Adipose tissue (tissue), 3 donors: ENCODE measurements around the gene RAD1. TPM values are rescaled to one million over a fixed set of nuclear protein-coding genes. Genes with fewer than 3 reads are reported as not detected.

Experiments used
- H3K27ac ChIP-seq: one replicate; pipeline ENCODE4 v1.5.1; 2013; ENCODE audit warnings: low read depth, low read length
- WGBS, 3 donors: extraction: QIAGEN DNeasy Blood & Tissue Kit; methylation state at CpG; one replicate each; pipeline ENCODE4 v1.1.7; 2013; 5-methylcytosine and 5-hydroxymethylcytosine counted together
- polyA plus RNA-seq, 3 donors: library from polyadenylated mRNA; stranded (reverse); fragments of 200-250 nt; gene quantifications; one replicate each; pipeline ENCODE4 v1.2.3, GENCODE V29; 2013
- donor health status: healthy with polysubstance abuse.
- donor health status: Bipolar disorder and iron deficiency.
- donor health status: healthy.

The RAD1 gene
- 10 to 100 TPM in 2 of 3 donors, 1 to 10 TPM in 1; 6.3 to 15.7 (median 12.0) TPM for polyA plus RNA-seq

DNA sequence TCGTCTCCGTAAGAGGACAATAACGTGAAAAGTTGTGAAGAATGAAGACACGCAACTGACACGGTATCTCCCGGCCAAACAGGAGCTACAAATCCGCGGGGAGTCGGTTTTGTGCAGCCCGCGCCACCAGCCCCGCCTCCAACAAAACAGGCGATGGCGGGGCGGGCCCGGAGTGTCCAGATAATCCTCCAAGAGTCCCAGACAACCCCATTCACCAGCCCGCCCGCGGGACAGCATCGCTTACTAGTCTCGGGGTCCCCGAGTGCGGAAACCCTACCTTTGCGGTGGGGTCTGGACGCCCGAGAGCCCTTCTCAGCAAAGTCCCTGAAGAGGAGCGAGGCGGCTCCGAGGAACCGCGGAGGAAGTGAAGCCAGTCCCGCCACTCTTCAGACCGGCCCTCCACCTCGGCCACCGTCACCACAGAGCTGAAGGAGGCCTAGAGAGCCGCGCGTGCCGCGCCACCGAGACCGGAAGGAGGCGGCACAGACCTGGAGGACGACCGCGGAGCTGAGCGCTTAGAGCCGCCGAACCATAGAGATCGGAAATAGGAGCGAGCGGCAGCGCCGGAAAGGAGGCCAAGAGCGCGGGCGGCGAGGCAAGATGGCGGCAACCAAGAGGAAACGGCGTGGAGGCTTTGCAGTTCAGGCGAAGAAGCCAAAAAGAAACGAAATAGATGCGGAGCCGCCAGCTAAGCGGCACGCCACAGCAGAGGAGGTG is at the start of gene RAD1, which contains the start of gene BRIX1:
RAD1 (minus strand) TSS at position 366 of the 717 bp plus-strand sequence. CDS start 612 bp downstream, outside the sequence.
BRIX1 (plus strand) TSS at position 573 of the 717 bp plus-strand sequence; CDS start at position 601, 28 bp downstream.
- H3K27ac ChIP-seq = no peak within 1 kb of the TSS
- WGBS, 3 donors = 0% methylated on average over 67 of the region's 67 CpGs

DNA sequence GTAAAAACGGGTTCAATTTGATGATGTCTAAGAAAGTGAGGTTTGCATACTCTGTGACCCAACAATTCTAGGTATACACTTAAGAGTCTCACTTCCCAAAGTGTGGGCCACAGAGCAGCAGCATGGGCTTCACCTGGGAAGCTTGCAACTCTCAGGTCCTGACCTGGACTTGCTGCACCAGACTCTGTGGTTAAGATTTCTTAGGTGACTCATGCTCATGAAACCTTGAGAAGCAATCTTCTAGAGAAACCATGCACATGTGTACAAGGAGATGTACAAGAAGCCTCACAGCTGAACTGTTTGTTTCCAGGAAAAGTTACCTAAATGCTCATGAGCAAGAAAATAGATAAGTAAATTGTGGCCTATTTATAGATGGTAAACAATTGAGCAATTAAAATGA is 44.0 kb upstream of the RAD1 start:
- no peak overlapping the region for H3K27ac ChIP-seq
- 93 to 98% (median 95%) methylated on average over 1 of the region's 1 CpG for WGBS, 3 donors

- 54 to 58% (median 56%) methylated on average over 5 of the region's 5 CpGs for WGBS, 3 donors
- no peak overlapping the region for H3K27ac ChIP-seq
Measured at GRCh38 chr5:34957857-34958690, 42.8 kb upstream of the RAD1 start.

DNA sequence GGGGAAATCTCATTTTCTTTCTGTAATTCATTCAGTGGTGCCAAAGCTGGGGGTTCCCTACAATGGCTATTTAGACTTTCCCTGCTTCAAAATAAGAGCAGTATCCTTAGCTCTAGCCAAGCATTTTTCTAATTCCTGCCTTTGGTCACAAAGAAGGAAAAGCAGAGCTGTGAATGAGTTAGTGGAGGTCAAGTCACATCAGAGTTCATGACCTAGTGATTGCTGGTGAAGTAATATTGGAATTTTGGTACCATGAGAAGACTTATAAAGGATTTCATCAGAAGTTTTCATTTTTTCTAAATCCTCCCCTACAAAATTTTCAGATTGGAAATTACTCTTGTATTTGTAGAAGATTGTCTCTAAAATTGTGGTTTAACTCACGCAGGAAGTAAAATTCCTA is 42.0 kb upstream of the RAD1 start:
- whole genome bisulfite sequencing, 3 donors = 95 to 100% (median 98%) methylated on average over 1 of the region's 1 CpG
- H3K27ac ChIP-seq = no peak overlapping the region

- 84 to 93% (median 91%) methylated on average over 11 of the region's 11 CpGs for WGBS, 3 donors
- H3K27ac ChIP-seq = no peak overlapping the region
Measured at GRCh38 chr5:34944460-34945047, 29.2 kb upstream of the RAD1 start.

- H3K27ac ChIP-seq = no peak overlapping the region
- 95 to 99% (median 98%) methylated on average over 2 of the region's 2 CpGs for whole genome bisulfite sequencing, 3 donors
Measured at GRCh38 chr5:34944044-34944443, 28.7 kb upstream of the RAD1 start.

DNA sequence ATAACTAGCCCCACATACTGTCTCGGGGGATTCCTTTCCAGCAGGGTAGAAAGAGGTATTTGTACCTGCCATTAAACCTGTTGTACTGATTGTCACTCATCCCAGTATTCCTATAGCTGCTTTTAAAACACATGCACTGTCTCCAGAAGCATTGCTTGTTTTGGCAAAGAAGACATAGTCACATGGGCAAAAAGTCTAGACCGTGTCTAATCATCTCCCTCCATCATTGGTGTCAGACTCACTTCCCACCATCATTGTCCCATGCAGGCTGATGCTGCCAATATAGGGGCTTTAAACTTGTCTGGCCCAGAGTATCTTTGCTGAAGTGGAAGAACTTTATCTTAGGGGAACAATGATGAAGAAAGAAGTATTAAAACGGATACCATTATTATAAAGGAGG is 26.6 kb upstream of the RAD1 start:
- no peak overlapping the region for H3K27ac ChIP-seq
- WGBS, 3 donors = 80 to 92% (median 91%) methylated on average over 3 of the region's 3 CpGs

DNA sequence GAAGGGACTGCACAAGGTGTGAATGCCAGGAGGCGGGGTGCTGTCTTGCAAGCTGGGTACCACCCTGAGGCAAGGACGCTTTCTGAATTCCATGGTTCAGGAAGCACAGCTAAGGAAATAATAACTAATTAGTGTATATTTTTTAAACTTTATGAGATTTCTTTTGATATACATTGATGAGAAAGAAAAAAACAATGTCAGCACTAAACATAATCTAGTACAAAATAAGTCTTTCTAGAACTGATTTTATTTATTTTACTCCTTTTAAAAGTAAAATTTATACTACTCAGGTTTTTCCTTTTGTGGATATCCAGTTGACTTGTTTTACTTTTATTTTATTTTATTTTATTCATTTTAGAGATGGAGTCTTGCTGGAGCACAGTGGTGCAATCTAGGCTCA is 17.6 kb upstream of the RAD1 start:
- 90 to 96% (median 90%) methylated on average over 2 of the region's 2 CpGs for WGBS, 3 donors

DNA sequence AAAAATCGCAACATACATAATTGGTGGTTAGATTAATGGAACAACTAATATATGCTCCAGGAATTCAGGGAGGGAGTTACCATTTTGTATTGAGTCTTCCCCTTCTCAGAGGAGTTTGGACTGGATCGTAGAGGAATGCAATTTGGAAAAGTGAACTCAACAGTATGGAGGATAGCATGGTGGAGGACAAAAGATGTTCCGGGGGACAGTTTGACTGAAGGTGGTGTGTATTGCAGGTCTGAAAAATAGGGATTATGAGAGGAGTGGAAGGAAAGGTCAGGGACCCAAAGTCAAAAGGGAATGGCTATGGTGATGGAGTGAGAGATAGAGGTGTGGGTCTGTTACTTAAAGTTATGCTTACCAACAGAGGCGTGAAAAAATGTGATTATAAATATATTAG is 15.6 kb upstream of the RAD1 start:
- no peak overlapping the region for H3K27ac ChIP-seq
- 62 to 89% (median 78%) methylated on average over 4 of the region's 4 CpGs for WGBS, 3 donors

More for the DNA sequence above, 17.6 kb upstream of the RAD1 start:
- no peak overlapping the region for H3K27ac ChIP-seq

DNA sequence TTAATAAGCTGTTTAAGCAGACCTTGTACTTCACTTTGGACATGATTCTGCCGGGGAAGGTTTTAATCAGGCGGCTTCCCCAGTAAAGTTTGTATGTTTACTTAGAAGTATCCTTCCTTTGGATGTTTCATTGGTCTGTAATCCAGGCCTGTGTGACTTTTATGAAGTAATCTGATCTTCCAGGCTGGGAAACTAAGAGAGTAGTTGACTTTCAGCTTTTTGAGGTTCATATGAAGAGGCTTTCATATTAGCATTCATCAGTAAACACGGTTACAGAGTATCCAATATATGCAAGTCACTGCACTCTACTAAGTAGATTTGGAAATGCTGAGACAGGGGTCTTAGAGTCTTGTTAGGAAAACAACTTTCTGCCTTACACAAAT is 15.1 kb upstream of the RAD1 start:
- WGBS, 3 donors = 0 to 1% (median 1%) methylated on average over 3 of the region's 3 CpGs

GRCh38 chr5:34929720-34930461 is 14.6 kb upstream of the RAD1 start:
- 0 to 1% (median 0%) methylated on average over 49 to 70 of the region's 70 CpGs for WGBS, 3 donors
- H3K27ac ChIP-seq = peak overlapping the region; percentile 78

More for the DNA sequence above, 15.1 kb upstream of the RAD1 start:
- H3K27ac ChIP-seq = no peak overlapping the region

GRCh38 chr5:34929134-34929719 is 13.9 kb upstream of the RAD1 start, which contains the start of gene DNAJC21:
Gene DNAJC21, plus strand, starts transcription at chr5:34929559. Its CDS starts 261 bp downstream, at chr5:34929820.
- 0 to 1% (median 0%) methylated on average over 58 to 63 of the region's 63 CpGs for WGBS, 3 donors
- peak within 1 kb of the TSS; percentile 78 for H3K27ac ChIP-seq

DNA sequence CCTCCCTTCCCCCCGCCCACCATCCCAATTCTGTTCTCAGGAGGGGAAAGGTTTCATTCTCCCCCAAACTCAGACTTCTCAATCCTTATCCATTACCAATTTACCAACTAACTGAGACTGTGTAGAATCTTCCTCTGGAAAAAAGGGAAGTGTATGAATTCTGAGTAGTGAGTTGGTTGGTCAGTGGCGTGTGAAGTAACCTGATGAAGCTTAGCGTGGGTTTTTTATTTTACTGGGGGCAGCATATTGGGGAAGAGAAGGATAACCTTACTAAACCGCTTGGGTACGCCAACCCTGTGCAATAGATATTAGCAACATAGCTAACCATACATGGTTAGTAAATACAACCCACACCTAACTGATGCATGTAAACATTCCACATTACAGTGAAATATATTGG is 13.0 kb upstream of the RAD1 start:
- no peak overlapping the region for H3K27ac ChIP-seq
- 74 to 90% (median 77%) methylated on average over 5 of the region's 5 CpGs for WGBS, 3 donors

- 96 to 97% (median 96%) methylated on average over 5 of the region's 5 CpGs for WGBS, 3 donors
- H3K27ac ChIP-seq = no peak overlapping the region
Measured at GRCh38 chr5:34927785-34928184, 12.5 kb upstream of the RAD1 start.

DNA sequence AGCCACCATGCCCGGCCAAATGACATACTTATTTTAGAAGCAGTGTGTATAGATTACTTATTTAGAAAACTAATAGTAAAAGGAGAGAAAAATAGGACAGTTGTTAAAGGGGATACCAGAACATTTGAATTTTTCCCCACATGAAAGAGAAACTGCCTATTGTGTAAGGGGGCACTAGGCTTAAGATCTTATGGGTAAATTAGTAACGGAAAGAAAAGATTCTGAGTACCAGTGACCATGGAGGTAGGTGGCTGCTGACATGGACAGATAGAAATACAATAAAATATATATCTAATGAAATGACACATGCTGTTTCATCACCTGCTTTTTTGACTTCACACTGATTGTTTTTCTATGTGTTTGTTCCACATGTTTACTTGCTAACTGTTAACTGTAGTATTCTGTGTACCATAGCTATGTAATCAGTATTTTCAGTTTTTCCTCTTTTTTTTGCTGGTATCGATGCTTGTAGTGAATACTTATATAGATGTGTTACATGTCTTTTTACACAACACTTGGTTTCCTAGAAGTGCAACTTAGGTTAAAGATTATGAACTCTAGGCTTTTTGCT is 11.1 kb upstream of the RAD1 start:
- WGBS, 3 donors = 92 to 93% (median 93%) methylated on average over 3 of the region's 3 CpGs
- no peak overlapping the region for H3K27ac ChIP-seq

GRCh38 chr5:34924462-34924765 is 9.1 kb upstream of the RAD1 start:
- no peak overlapping the region for H3K27ac ChIP-seq

- 43 to 53% (median 50%) methylated on average over 3 of the region's 3 CpGs for WGBS, 3 donors
- H3K27ac ChIP-seq = no peak overlapping the region
Measured at GRCh38 chr5:34923694-34924461, 8.6 kb upstream of the RAD1 start.
